Amniotic epithelial cell (primary cell): ENCODE data around the gene CCDC70.
"Not testable (repeated sequence)": the region's sequence is repeated elsewhere in the genome, so short reads cannot be mapped to it uniquely, and the experiment has no call there.

ENCODE experiments used
- DNase-seq: peaks from one replicate; pipeline ENCODE4 v3.0.0-alpha.2; 2010; ENCODE audit warnings: low read depth

The CCDC70 gene

DNA sequence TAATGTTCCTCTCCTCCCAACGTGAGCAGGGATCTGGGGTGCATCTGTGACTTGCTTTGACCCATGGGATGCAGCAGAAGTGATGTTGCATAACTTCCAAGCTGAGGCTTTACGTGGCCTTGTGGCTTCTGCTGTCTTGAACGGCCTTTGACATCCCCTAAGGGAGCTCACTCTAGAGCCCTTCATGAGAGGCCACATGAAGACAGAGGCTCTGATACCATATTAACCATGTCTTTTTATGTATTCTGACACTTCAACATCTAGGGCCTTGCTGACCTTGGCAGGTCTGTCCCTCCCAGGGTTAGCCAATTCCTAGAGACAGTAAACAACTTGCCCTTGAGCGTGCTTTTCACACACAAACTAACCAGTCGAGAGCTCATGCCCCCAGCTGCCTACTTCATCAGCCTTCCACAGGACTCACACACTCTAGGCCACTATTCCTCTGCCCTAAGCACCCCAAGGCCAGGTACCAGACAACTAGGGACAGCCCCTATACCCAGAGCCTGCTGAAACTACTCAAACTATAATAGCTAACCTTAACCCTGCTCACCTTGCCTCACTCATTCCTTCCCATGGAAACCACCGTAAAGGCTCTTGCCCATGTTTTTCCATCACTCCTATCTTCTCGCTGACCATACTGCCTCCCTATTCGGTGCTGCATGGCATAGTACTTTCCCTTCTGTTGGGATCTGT is 45.4 kb downstream of the CCDC70 start:
- no peak for DNase-seq

DNA sequence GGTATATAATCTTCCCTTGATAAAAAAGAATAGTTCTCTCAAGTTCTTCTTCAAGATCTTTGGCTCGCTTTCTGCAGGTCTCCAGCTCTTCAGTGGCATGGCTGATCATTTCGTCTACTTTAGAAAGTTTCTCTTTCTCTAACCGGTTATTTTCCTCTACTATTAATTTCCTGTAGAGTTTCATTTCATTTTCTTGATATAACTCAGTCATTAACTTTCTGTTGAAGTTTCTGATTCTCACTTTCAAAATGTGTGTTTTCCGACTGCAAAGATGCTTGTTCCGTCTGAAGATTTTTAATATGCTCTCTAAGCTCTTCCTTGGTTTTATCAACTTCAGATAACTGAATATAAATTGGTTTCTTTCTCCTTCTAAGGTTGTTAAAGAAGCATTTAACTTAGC is 47.5 kb downstream of the CCDC70 start:
- DNase-seq, result not testable (repeated sequence)

DNA sequence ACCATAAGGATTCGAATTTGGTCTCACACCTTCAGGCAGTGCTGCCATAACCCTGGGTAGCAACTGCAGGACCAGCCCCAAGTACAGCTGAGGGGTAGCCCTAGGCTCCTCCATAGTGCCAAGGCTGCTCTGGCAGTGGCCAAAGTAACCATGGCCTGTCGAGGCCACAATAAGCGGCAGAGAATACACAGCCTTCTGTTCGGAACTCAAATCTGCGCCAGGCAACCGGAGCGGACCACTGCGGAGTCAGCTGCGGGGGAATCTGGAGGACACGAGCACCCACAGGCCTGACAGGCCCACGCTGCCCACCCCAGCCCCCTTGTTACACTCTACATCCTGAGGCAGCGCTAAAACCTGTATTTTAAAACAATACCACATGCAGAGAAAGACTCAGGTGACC is 48.7 kb downstream of the CCDC70 start:
- DNase-seq, result no peak

DNA sequence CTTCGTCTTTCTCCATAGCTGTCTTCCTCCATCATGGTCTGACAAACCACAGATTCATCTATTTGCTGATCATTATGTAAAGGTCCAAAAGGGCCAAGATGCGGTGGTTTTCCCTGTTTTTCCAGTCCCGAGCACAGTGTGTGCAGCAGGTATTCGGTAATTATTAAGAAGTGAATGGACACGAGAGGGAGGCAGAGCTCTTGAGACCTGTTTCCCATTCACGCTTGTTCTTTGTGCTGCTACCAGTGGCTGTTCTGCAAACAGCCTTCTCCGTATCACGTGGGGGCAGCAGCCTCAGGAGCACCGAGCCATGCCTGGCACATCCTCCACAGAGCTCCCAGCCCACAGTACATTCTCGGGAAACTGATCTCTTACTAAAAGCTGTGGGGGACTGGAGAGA is 50.3 kb downstream of the CCDC70 start:
- peak; percentile 8 for DNase-seq

DNA sequence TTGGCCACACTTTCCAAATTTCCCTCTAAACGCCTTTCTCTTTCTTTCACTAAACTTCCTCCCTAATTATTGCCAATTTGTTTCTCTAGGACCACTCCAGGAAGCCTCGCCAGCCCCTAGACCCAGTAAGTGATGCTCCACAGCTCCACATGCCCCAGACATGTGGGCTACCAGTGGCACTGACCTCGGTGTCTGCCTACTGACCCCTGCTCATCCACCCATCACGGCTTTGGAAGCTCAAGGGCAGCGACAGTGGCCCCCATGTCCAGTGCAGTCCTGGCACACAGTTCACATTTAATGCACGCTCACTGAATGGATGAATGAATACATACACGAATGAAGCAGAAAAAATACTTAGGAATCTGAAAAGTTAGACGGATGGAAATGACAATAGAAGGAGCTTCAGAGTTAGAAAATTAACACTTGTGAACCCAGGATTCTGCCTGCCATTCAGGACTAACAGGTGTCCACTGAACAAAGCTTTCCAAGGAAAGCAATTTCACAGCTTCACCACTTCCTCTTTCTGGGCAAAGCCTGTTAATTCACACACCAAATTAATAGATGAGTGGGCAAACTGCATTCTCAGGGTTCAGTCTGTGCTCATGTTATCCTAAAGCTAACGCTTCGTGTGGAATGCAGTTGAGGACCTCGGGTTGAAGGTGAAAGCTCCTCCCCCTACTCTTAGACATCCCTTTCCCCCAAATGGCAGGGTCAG is 50.9 kb downstream of the CCDC70 start:
- DNase-seq, result no peak

DNA sequence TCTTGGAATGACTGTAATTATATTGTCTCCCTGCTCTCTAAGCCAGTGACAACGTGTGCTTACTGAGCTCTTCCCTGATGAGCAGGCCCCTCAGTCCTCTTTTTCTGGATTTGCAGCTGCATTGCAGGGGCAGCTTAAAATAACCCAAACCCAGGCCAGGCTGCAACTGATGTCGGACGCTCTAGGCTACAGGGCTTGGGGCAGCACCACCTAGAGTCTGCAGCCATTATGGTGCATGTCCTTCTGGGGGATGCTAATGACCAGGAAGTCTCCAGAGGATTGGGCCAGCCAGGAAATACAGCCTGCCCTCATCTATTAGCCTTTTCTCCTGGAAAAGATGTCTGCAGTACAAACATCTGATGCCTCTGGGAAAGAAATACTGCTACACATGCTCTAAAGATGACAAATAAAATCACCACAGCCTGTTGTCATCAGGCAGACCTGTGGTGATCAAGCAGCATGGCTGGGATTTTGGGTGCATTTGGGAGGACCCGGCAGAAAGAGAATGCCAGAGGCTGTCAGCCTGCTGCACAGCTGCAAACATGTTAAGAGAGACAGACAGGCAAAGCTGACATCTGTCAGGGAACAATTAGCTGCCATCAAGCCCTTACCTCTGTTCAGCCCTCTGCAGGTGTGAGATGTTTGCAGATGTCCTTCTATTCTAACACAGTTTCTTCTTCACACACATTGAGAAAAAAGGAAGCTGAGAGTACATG is 51.8 kb downstream of the CCDC70 start:
- no peak for DNase-seq

DNA sequence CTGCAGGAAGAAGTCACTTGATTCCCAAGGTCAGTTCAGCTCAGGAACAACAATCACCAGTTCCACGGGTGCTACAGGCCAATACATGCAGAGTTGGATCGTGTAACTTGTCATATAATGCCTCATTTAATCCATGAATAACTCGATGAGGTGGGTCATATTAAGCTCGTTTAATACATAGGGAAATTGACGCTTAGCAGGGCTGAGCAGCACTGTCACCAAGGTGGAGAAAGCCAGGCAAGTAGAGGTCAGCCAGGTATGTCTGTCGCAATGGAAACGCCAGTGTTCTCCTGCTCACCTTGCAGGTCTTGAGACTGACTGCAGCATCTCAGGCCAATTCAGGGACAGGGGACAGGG is 52.3 kb downstream of the CCDC70 start:
- no peak for DNase-seq
